H1 (cell line): ENCODE data around the gene MYL6B. TPM values are rescaled to one million over a fixed set of nuclear protein-coding genes. Genes with fewer than 3 reads are reported as not detected.

Experiments
- CTCF ChIA-PET: fragments of 300-600 bp; sonication (Branson Sonifier 250); formaldehyde crosslinking; loops from one replicate; lab custom pipeline; 2021; ENCODE audit not compliant: partially characterized antibody; lab: Charles Lee
- POLR2A ChIA-PET: fragments of 300-600 bp; sonication (Branson Sonifier 250); formaldehyde crosslinking; loops from one replicate; lab custom pipeline; 2021; ENCODE audit warnings: inconsistent platforms; ENCODE audit not compliant: partially characterized antibody; lab: Charles Lee
- DNase-seq, 2 experiments: peaks; one replicate each; pipeline versions ENCODE4 v3.0.0 to v3.0.0-alpha.2; 2010 to 2022; ENCODE audit warnings: low spot score in 2 of 2, low read depth in 1 of 2, mixed read lengths in 1 of 2
- FAIRE-seq: peaks from 2 replicates; lab custom pipeline; 2011; peaks lifted over from hg19 to GRCh38; lab: Jason Lieb, UNC
- H2AFZ ChIP-seq: 2 replicates; pipeline ENCODE4 v1.8.1; 2012; ENCODE audit warnings: low read length, inconsistent platforms
- H2AK5ac ChIP-seq: 2 replicates; pipeline ENCODE4 v1.6.1; 2013; ENCODE audit warnings: low read depth, low read length
- H2BK120ac ChIP-seq: replicated peaks from 2 replicates; pipeline ENCODE3; 2013; ENCODE audit warnings: low read depth, low read length, inconsistent platforms
- H2BK12ac ChIP-seq: 2 replicates; pipeline ENCODE4 v1.6.1; 2013; ENCODE audit warnings: low read depth, low read length
- H2BK15ac ChIP-seq: 2 replicates; pipeline ENCODE4 v1.6.1; 2013; ENCODE audit warnings: low read length
- H2BK20ac ChIP-seq: 2 replicates; pipeline ENCODE4 v1.6.1; 2013; ENCODE audit warnings: low read length
- H2BK5ac ChIP-seq: 2 replicates; pipeline ENCODE4 v1.6.1; 2013; ENCODE audit warnings: low read depth, low read length
- H3K14ac ChIP-seq: 2 replicates; pipeline ENCODE4 v1.6.1; 2013; ENCODE audit warnings: inconsistent platforms; ENCODE audit not compliant: insufficient read length
- H3K18ac ChIP-seq: 2 replicates; pipeline ENCODE4 v1.6.1; 2013; ENCODE audit warnings: low read length; ENCODE audit errors: extremely low read depth
- H3K23ac ChIP-seq: 2 replicates; pipeline ENCODE4 v1.6.1; 2013; ENCODE audit warnings: inconsistent platforms; ENCODE audit not compliant: insufficient read length
- H3K23me2 ChIP-seq: 2 replicates; pipeline ENCODE4 v1.6.1; 2013; ENCODE audit warnings: low read depth, low read length
- H3K27ac ChIP-seq: 2 replicates; pipeline ENCODE4 v1.6.1; 2011; ENCODE audit warnings: low read depth, low read length, inconsistent platforms
- H3K27me3 ChIP-seq, 4 experiments: replicated peaks in 1 of 4; 1 replicate in 1 of 4; 2 replicates in 3 of 4; pipeline versions ENCODE4 v1.6.1 to v1.8.1; 2011 to 2013; ENCODE audit warnings: low read length in 3 of 4, mild to moderate bottlenecking in 3 of 4, inconsistent platforms in 2 of 4, mixed read lengths in 2 of 4, moderate library complexity in 1 of 4; ENCODE audit not compliant: control insufficient read depth in 3 of 4, insufficient read depth in 3 of 4; ENCODE audit errors: extremely low read depth in 1 of 4
- H3K36me3 ChIP-seq, 4 experiments: 2 replicates each; pipeline versions ENCODE4 v1.6.1 to v1.8.1; 2011 to 2013; ENCODE audit warnings: mild to moderate bottlenecking in 4 of 4, low read length in 3 of 4, moderate library complexity in 2 of 4, control low read depth in 1 of 4, inconsistent platforms in 1 of 4; ENCODE audit not compliant: insufficient read depth in 4 of 4, control insufficient read depth in 2 of 4
- H3K4ac ChIP-seq: replicated peaks from 2 replicates; pipeline ENCODE3; 2013; ENCODE audit warnings: low read length, low read depth, mixed read lengths, inconsistent platforms; ENCODE audit not compliant: insufficient read length
- H3K4me1 ChIP-seq, 4 experiments: replicated peaks in 1 of 4; 1 replicate in 1 of 4; 2 replicates in 3 of 4; pipeline versions ENCODE4 v1.6.1 to v1.8.1; 2011 to 2013; ENCODE audit warnings: low read length in 3 of 4, inconsistent platforms in 2 of 4, mixed read lengths in 1 of 4; ENCODE audit not compliant: insufficient read depth in 4 of 4, control insufficient read depth in 3 of 4
- H3K4me2 ChIP-seq, 2 experiments: 2 replicates each; pipeline versions ENCODE4 v1.6.1 to v1.8.1; 2011 to 2013; ENCODE audit warnings: low read depth in 2 of 2, low read length in 2 of 2, control low read depth in 1 of 2, inconsistent platforms in 1 of 2, mild to moderate bottlenecking in 1 of 2; ENCODE audit not compliant: insufficient read depth in 1 of 2
- H3K4me3 ChIP-seq, 4 experiments: fragments of 200-600, 300-600 bp in 1 of 4; sonication (generic), shearing (Covaris generic), sonication (Bioruptor Twin) in 1 of 4; 2 replicates each; pipeline versions ENCODE4 v1.5.1 to v1.8.1; 2011 to 2016; ENCODE audit warnings: low read length in 4 of 4, low read depth in 3 of 4, control low read depth in 2 of 4, inconsistent platforms in 2 of 4, mild to moderate bottlenecking in 2 of 4, mixed read lengths in 1 of 4, moderate library complexity in 1 of 4; ENCODE audit not compliant: insufficient read depth in 2 of 4; ENCODE audit errors: extremely low read depth in 1 of 4
- H3K56ac ChIP-seq: replicated peaks from 2 replicates; pipeline ENCODE3; 2013; ENCODE audit warnings: low read depth, mild to moderate bottlenecking, mixed read lengths, low read length, inconsistent platforms; ENCODE audit not compliant: insufficient read length
- H3K79me1 ChIP-seq: 2 replicates; pipeline ENCODE4 v1.6.1; 2013; ENCODE audit warnings: low read depth, low read length, control low read depth
- H3K79me2 ChIP-seq, 2 experiments: 2 replicates each; pipeline versions ENCODE4 v1.6.1 to v1.8.1; 2012 to 2013; ENCODE audit warnings: low read length in 2 of 2, mild to moderate bottlenecking in 2 of 2, inconsistent platforms in 1 of 2; ENCODE audit not compliant: insufficient read depth in 2 of 2, control insufficient read depth in 1 of 2
- H3K9ac ChIP-seq, 4 experiments: replicated peaks in 1 of 4; 1 replicate in 1 of 4; 2 replicates in 3 of 4; pipeline versions ENCODE4 v1.6.1 to v1.8.1; 2011 to 2013; ENCODE audit warnings: low read depth in 3 of 4, low read length in 3 of 4, control low read depth in 2 of 4, mild to moderate bottlenecking in 2 of 4, moderate library complexity in 2 of 4, inconsistent platforms in 1 of 4; ENCODE audit errors: extremely low read depth in 1 of 4
- H3K9me3 ChIP-seq, 2 experiments: 2 replicates each; pipeline versions ENCODE4 v1.6.1 to v1.8.1; 2012 to 2013; ENCODE audit warnings: mild to moderate bottlenecking in 2 of 2, moderate library complexity in 2 of 2, control low read depth in 1 of 2, inconsistent platforms in 1 of 2, low read depth in 1 of 2, low read length in 1 of 2, mixed read lengths in 1 of 2; ENCODE audit not compliant: insufficient read depth in 2 of 2
- H4K20me1 ChIP-seq, 2 experiments: replicated peaks in 1 of 2; 2 replicates each; pipeline versions ENCODE3 to v1.8.1; 2011 to 2013; ENCODE audit warnings: inconsistent platforms in 2 of 2, low read length in 2 of 2, mild to moderate bottlenecking in 1 of 2; ENCODE audit not compliant: insufficient read depth in 2 of 2, control insufficient read depth in 1 of 2
- H4K5ac ChIP-seq: 2 replicates; pipeline ENCODE4 v1.6.1; 2013; ENCODE audit warnings: low read length, low read depth, mixed read lengths, inconsistent platforms; ENCODE audit not compliant: insufficient read length
- H4K8ac ChIP-seq: 2 replicates; pipeline ENCODE4 v1.8.0; 2013; ENCODE audit warnings: mild to moderate bottlenecking, moderate library complexity, low read length, inconsistent platforms; ENCODE audit not compliant: insufficient read depth; ENCODE audit errors: extremely low read depth
- H4K91ac ChIP-seq: replicated peaks from 2 replicates; pipeline ENCODE3; 2013; ENCODE audit warnings: low read length, mixed read lengths, inconsistent platforms; ENCODE audit not compliant: insufficient read length
- BACH1 ChIP-seq: IDR thresholded peaks from 2 replicates; pipeline ENCODE4 v1.6.1; 2012; ENCODE audit warnings: low read length, improper control_type of control experiment
- BRCA1 ChIP-seq: IDR thresholded peaks from 2 replicates; pipeline ENCODE4 v1.6.1; 2012; ENCODE audit warnings: low read depth, low read length, improper control_type of control experiment
- CTCF ChIP-seq, 3 experiments: IDR thresholded peaks; 1 replicate in 2 of 3; 2 replicates in 1 of 3; pipeline versions ENCODE4 v1.5.1 to v1.6.1; 2011; ENCODE audit warnings: low read length in 3 of 3, mild to moderate bottlenecking in 3 of 3, inconsistent platforms in 2 of 3, low read depth in 1 of 3, moderate library complexity in 1 of 3; ENCODE audit not compliant: insufficient read depth in 1 of 3; ENCODE audit errors: control extremely low read depth in 1 of 3
- JUND ChIP-seq: IDR thresholded peaks from 2 replicates; pipeline ENCODE4 v1.6.1; 2011; ENCODE audit warnings: mild to moderate bottlenecking, improper control_type of control experiment, low read length
- KDM4A ChIP-seq: IDR thresholded peaks from one replicate; pipeline ENCODE4 v1.7.1; 2012; ENCODE audit warnings: low read depth, mild to moderate bottlenecking, moderate library complexity, low read length, inconsistent platforms; ENCODE audit not compliant: severe bottlenecking
- RFX5 ChIP-seq: IDR thresholded peaks from 2 replicates; pipeline ENCODE4 v1.6.1; 2011; ENCODE audit warnings: low read depth, low read length, improper control_type of control experiment, borderline replicate concordance
- USF2 ChIP-seq: IDR thresholded peaks from 2 replicates; pipeline ENCODE4 v1.6.1; 2011; ENCODE audit warnings: low read length, improper control_type of control experiment
- WGBS, 2 experiments: shearing (Covaris generic) in 1 of 2; methylation state at CpG; one replicate each; pipeline versions ENCODE4 v1.1.6 to v1.1.7; 2013 to 2015; ENCODE audit warnings: low lambda C conversion rate in 2 of 2, mixed read lengths in 2 of 2, inconsistent platforms in 1 of 2, low coverage in 1 of 2, missing lambda C conversion rate in 1 of 2; ENCODE audit not compliant: insufficient replicate concordance in 2 of 2, insufficient coverage in 1 of 2, insufficient read length in 1 of 2; ENCODE audit errors: extremely low coverage in 1 of 2, missing lambda C conversion rate in 1 of 2; 5-methylcytosine and 5-hydroxymethylcytosine counted together
- polyA plus RNA-seq, 7 experiments: library from polyadenylated mRNA; depleted of rRNA in 3 of 7; stranded (reverse) in 5 of 7; unstranded in 2 of 7; fragments of >200 nt in 5 of 7; fragments of 200-250 nt in 2 of 7; gene quantifications; 1 replicate in 5 of 7; 2 replicates in 1 of 7; 4 replicates in 1 of 7; pipeline versions ENCODE4 v1.2.1 to v1.2.3, GENCODE V29; 2011 to 2013; ENCODE audit warnings: missing spikeins in 2 of 7, mixed read lengths in 2 of 7
- total RNA-seq: library from RNA; stranded (reverse); fragmentation: NEBNext Ultra II Directional; extraction: Animal tissue kit (Norgen Biotek cat#: 25700); gene quantifications from 2 replicates; pipeline ENCODE4 v1.2.1, GENCODE V29; 2021

Gene MYL6B
- total and polyA plus RNA-seq, 2 of the 8 experiments (the other 6 are each of a cell fraction or from before 2014, with no cell fraction given): 163 to 202 TPM

- Histone ChIP-seq H3K9ac (no peak overlapping the region), H3K27ac (no peak overlapping the region), H3K23ac (no peak overlapping the region), H3K79me1 (no peaks in the 10 kb centered on the region), H3K79me2 (no peaks in the 10 kb centered on the region), H3K4me3 (no peak overlapping the region), H3K4me1 (no peaks in the 10 kb centered on the region), H4K20me1 (peaks cover 0 to 2% of the 10 kb centered on the region in 2 experiments), H4K8ac (no peak overlapping the region; the same call in 1 of the 2 replicates), H3K4ac (no peak overlapping the region), H3K9me3 (no peaks in the 10 kb centered on the region), H3K36me3 (peaks cover 42 to 83% (median 72%) of the 10 kb centered on the region in 4 experiments), H2AFZ (no peak overlapping the region), H3K4me2 (no peak overlapping the region), H4K5ac (no peak overlapping the region), H2BK120ac (no peak overlapping the region), H3K23me2 (no peaks in the 10 kb centered on the region; the same call in 1 of the 2 replicates), H2BK20ac (no peak overlapping the region), H3K56ac (no peak overlapping the region), H4K91ac (no peak overlapping the region), H2BK15ac (no peak overlapping the region), H2BK12ac (no peak overlapping the region), H3K14ac (no peak overlapping the region), H2AK5ac (no peak overlapping the region), H3K27me3 (no peaks in the 10 kb centered on the region), H2BK5ac (no peak overlapping the region), H3K18ac (no peak overlapping the region)
- CTCF ChIA-PET: interaction anchor here (1.2 to 2.0 kb wide), 3 partner anchors 12 to 53 kb away, joined by 3 to 5 read pairs (median 3); no protein-coding TSS in a partner anchor
- FAIRE-seq (no peak), DNase-seq (no peak)
- 95% methylated on average over 7 of the region's 7 CpGs; no CpG with 5 or more reads in 1 of the 2 experiments for WGBS, 2 experiments
- TF ChIP-seq BRCA1 (no peak), JUND (no peak), KDM4A (no peak), USF2 (no peak), CTCF (IDR thresholded peaks at IDR 0.05; ENCODE audit: control extremely low read depth in 1 of 3, insufficient read depth in 1 of 3, low read depth in 1 of 3, low read length in 3 of 3) (no peak), RFX5 (no peak), BACH1 (no peak)
- POLR2A ChIA-PET: interaction anchor here (0.7 to 26.3 kb wide), 10 partner anchors 12 to 96 kb away, joined by 3 to 656 read pairs (median 4); partner anchors contain the start of genes MYL6, RNF41 and SMARCC2
Observed at GRCh38 chr12:56172839-56173238, 20.5 kb downstream of the MYL6B start.
